Caco-2 (cell line): ENCODE measurements around the gene ARMC6. TPM values are rescaled to one million over a fixed set of nuclear protein-coding genes. Genes with fewer than 3 reads are reported as not detected.

Source experiments
- BruUV-seq: library from RNA; stranded (reverse); fragments of 400-500 nt; replicated peaks from 2 replicates; lab custom pipeline; 2021; lab: Mats Ljungman, UMichigan
- CTCF ChIA-PET: fragments of 300-600 bp; sonication (Branson Sonifier 250); formaldehyde crosslinking; loops from one replicate; lab custom pipeline; 2022; ENCODE audit warnings: antibody characterized with exemption; lab: Charles Lee
- POLR2A ChIA-PET: fragments of 300-600 bp; sonication (Branson Sonifier 250); formaldehyde crosslinking; loops from one replicate; lab custom pipeline; 2022; ENCODE audit warnings: antibody characterized with exemption; lab: Charles Lee
- DNase-seq, 2 experiments: peaks; one replicate each; pipeline versions ENCODE4 v3.0.0 to v3.0.0-alpha.2; 2020 to 2022
- H3K27me3 ChIP-seq: replicated peaks from 2 replicates; pipeline ENCODE4 v1.6.0; 2011; ENCODE audit warnings: low read length; ENCODE audit not compliant: control insufficient read depth, insufficient read depth
- H3K36me3 ChIP-seq: 2 replicates; pipeline ENCODE4 v1.5.1; 2011; ENCODE audit warnings: low read length; ENCODE audit not compliant: control insufficient read depth, insufficient read depth
- H3K4me1 ChIP-seq: fragments of 250-450 bp; sonication (Bioruptor Pico); 2 replicates; pipeline ENCODE4 v1.5.1; 2020; ENCODE audit warnings: mild to moderate bottlenecking
- H3K4me3 ChIP-seq: 2 replicates; pipeline ENCODE4 v1.5.1; 2011; ENCODE audit warnings: low read depth, mild to moderate bottlenecking, control low read depth, low read length
- H3K9me3 ChIP-seq: fragments of 250-450 bp; sonication (Bioruptor Pico); 2 replicates; pipeline ENCODE4 v1.5.1; 2020; ENCODE audit warnings: mild to moderate bottlenecking, moderate library complexity
- H3K27ac Mint-ChIP-seq: one replicate; pipeline ENCODE4 v1.8.0; 2022; ENCODE audit warnings: mixed read lengths; ENCODE audit not compliant: unreplicated experiment
- H3K27me3 Mint-ChIP-seq: one replicate; pipeline ENCODE4 v1.8.0; 2022; ENCODE audit warnings: mixed read lengths; ENCODE audit not compliant: insufficient read depth, unreplicated experiment
- H3K36me3 Mint-ChIP-seq: one replicate; pipeline ENCODE4 v1.8.0; 2022; ENCODE audit warnings: mild to moderate bottlenecking, mixed read lengths; ENCODE audit not compliant: insufficient read depth, unreplicated experiment
- H3K4me1 Mint-ChIP-seq: one replicate; pipeline ENCODE4 v1.8.0; 2022; ENCODE audit warnings: low read depth, mixed read lengths; ENCODE audit not compliant: unreplicated experiment
- H3K4me3 Mint-ChIP-seq: one replicate; pipeline ENCODE4 v1.8.0; 2022; ENCODE audit warnings: mild to moderate bottlenecking, moderate library complexity, mixed read lengths; ENCODE audit not compliant: unreplicated experiment
- H3K9me3 Mint-ChIP-seq: one replicate; pipeline ENCODE4 v1.8.0; 2022; ENCODE audit warnings: mixed read lengths; ENCODE audit not compliant: unreplicated experiment
- CTCF ChIP-seq, 2 experiments: fragments of 200-600 bp in 1 of 2; IDR thresholded peaks; 1 replicate in 1 of 2; 2 replicates in 1 of 2; pipeline versions ENCODE4 v1.5.1 to v1.8.0; 2011 to 2022; ENCODE audit warnings: antibody characterized with exemption in 1 of 2, control low read depth in 1 of 2, inconsistent platforms in 1 of 2, low read depth in 1 of 2, low read length in 1 of 2, mild to moderate bottlenecking in 1 of 2, moderate library complexity in 1 of 2; ENCODE audit not compliant: insufficient read depth in 1 of 2, severe bottlenecking in 1 of 2, unreplicated experiment in 1 of 2
- intact Hi-C: fragments of 100-400 bp; cut with micrococcal nuclease; formaldehyde crosslinking; loops from one replicate; pipeline ENCODE4 v1.10.0; 2022; ENCODE audit not compliant: unreplicated experiment
- total RNA-seq: library from RNA; stranded (reverse); gene quantifications from 2 replicates; pipeline ENCODE4 v1.2.3, GENCODE V29; 2022

The ARMC6 gene
- total RNA-seq, 1 experiment from 2014 or later = 40.1 TPM

GRCh38 chr19:19095691-19096090 lies 62.3 kb downstream of the ARMC6 start:
- Mint-ChIP-seq H3K36me3 (no peaks in the 10 kb centered on the region), H3K27me3 (no peaks in the 10 kb centered on the region), H3K4me1 (peaks cover 14% of the 10 kb centered on the region), H3K27ac (no peak overlapping the region), H3K9me3 (no peaks in the 10 kb centered on the region), H3K4me3 (no peak overlapping the region)
- ChIA-PET POLR2A (no interaction called here), CTCF (interaction anchor here (0.6 kb wide), 1 partner anchor 12 kb away, joined by 4 read pairs; no protein-coding TSS in a partner anchor)
- no peak overlapping the region for H3K4me3 ChIP-seq
- H3K9me3 ChIP-seq = no peaks in the 10 kb centered on the region
- H3K36me3 ChIP-seq = no peaks in the 10 kb centered on the region
- BruUV-seq = no TSS peak
- no peaks in the 10 kb centered on the region for H3K27me3 ChIP-seq
- DNase-seq = no peak
- H3K4me1 ChIP-seq = peaks cover 48% of the 10 kb centered on the region
- no peak for TF ChIP-seq CTCF (IDR thresholded peaks at IDR 0.05; ENCODE audit: insufficient read depth in 1 of 2, low read depth in 1 of 2, low read length in 1 of 2, severe bottlenecking in 1 of 2, unreplicated experiment in 1 of 2)
- intact Hi-C loops = loop anchor here (2.0 kb wide), 1 partner anchor 43 kb away; the partner anchor contains the start of gene TMEM161A

- Mint-ChIP-seq H3K4me3 (peak overlapping the region; percentile 51), H3K4me1 (peaks cover 14% of the 10 kb centered on the region), H3K27ac (peak overlapping the region; percentile 92), H3K27me3 (no peaks in the 10 kb centered on the region), H3K9me3 (no peaks in the 10 kb centered on the region), H3K36me3 (no peaks in the 10 kb centered on the region)
- no TSS peak for BruUV-seq
- Histone ChIP-seq H3K27me3 (no peaks in the 10 kb centered on the region), H3K4me3 (no peak overlapping the region), H3K4me1 (peaks cover 48% of the 10 kb centered on the region), H3K36me3 (no peaks in the 10 kb centered on the region), H3K9me3 (no peaks in the 10 kb centered on the region)
- TF ChIP-seq CTCF (IDR thresholded peaks at IDR 0.05; ENCODE audit: insufficient read depth in 1 of 2, low read depth in 1 of 2, low read length in 1 of 2, severe bottlenecking in 1 of 2, unreplicated experiment in 1 of 2) = peak; percentile 12 to 20
- intact Hi-C loops = loop anchor here (1.0 to 2.0 kb wide), 3 partner anchors 8 to 42 kb away; partner anchors contain the start of genes SLC25A42 and TMEM161A
- ChIA-PET CTCF (interaction anchor here (0.8 to 1.7 kb wide), 3 partner anchors 9 to 26 kb away, joined by 3 to 4 read pairs (median 3); no protein-coding TSS in a partner anchor), POLR2A (no interaction called here)
- peak; percentile 91 to 95 for DNase-seq
These were observed 63.5 kb downstream of the ARMC6 start for GRCh38 chr19:19096641-19097627.

GRCh38 chr19:19098084-19098702 lies 64.8 kb downstream of the ARMC6 start:
- ChIA-PET POLR2A (no interaction called here), CTCF (interaction anchor here (0.8 to 1.7 kb wide), 2 partner anchors 7 to 18 kb away, joined by 3 to 4 read pairs; no protein-coding TSS in a partner anchor)
- Mint-ChIP-seq H3K4me3 (no peak overlapping the region), H3K36me3 (no peaks in the 10 kb centered on the region), H3K4me1 (peaks cover 14% of the 10 kb centered on the region), H3K9me3 (no peaks in the 10 kb centered on the region), H3K27me3 (no peaks in the 10 kb centered on the region), H3K27ac (no peak overlapping the region)
- no peak for DNase-seq
- Histone ChIP-seq H3K9me3 (no peaks in the 10 kb centered on the region), H3K4me1 (peaks cover 50% of the 10 kb centered on the region), H3K36me3 (no peaks in the 10 kb centered on the region), H3K4me3 (no peak overlapping the region), H3K27me3 (no peaks in the 10 kb centered on the region)
- TF ChIP-seq CTCF (IDR thresholded peaks at IDR 0.05; ENCODE audit: insufficient read depth in 1 of 2, low read depth in 1 of 2, low read length in 1 of 2, severe bottlenecking in 1 of 2, unreplicated experiment in 1 of 2) = no peak
- BruUV-seq = no TSS peak
- intact Hi-C loops = no loop called here
